ENCODE data around the gene SLC14A1.

DNA sequence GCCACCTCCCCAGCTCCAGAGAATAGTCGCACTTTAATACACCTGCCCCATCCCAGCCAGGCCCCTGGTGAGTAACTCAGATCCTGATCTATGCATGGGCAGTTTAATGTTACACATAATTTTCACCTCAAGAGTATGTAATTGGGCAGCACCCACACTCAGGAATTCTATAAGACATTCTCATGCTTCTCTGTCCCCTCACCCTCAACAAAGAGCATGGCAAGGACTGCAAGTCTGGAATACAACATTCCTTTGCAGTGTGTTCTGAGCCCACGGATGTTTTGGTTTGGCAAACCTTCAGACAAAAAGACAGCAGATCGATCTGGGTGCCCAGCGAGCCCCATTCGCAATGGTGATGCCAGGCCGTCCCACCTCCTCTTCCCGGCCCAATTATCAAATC, 4.9 kb upstream of the SLC14A1 start:
- no peak for TF ChIP-seq POLR2AphosphoS5 (IDR thresholded peaks at IDR 0.05)
- no peak for TF ChIP-seq POLR2A (IDR thresholded peaks at IDR 0.05)
- TF ChIP-seq, protein P1, sequence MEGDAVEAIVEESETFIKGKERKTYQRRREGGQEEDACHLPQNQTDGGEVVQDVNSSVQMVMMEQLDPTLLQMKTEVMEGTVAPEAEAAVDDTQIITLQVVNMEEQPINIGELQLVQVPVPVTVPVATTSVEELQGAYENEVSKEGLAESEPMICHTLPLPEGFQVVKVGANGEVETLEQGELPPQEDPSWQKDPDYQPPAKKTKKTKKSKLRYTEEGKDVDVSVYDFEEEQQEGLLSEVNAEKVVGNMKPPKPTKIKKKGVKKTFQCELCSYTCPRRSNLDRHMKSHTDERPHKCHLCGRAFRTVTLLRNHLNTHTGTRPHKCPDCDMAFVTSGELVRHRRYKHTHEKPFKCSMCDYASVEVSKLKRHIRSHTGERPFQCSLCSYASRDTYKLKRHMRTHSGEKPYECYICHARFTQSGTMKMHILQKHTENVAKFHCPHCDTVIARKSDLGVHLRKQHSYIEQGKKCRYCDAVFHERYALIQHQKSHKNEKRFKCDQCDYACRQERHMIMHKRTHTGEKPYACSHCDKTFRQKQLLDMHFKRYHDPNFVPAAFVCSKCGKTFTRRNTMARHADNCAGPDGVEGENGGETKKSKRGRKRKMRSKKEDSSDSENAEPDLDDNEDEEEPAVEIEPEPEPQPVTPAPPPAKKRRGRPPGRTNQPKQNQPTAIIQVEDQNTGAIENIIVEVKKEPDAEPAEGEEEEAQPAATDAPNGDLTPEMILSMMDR (IDR thresholded peaks at IDR 0.05) = no peak
- TF ChIP-seq EP300 (IDR thresholded peaks at IDR 0.05) = no peak

Data from suprapubic skin (tissue), 4 donors.